ENCODE data around the gene ARSB. TPM values are rescaled to one million over a fixed set of nuclear protein-coding genes. Genes with fewer than 3 reads are reported as not detected.

Gene ARSB
- total RNA-seq, 1 donor: 32.7 TPM

DNA sequence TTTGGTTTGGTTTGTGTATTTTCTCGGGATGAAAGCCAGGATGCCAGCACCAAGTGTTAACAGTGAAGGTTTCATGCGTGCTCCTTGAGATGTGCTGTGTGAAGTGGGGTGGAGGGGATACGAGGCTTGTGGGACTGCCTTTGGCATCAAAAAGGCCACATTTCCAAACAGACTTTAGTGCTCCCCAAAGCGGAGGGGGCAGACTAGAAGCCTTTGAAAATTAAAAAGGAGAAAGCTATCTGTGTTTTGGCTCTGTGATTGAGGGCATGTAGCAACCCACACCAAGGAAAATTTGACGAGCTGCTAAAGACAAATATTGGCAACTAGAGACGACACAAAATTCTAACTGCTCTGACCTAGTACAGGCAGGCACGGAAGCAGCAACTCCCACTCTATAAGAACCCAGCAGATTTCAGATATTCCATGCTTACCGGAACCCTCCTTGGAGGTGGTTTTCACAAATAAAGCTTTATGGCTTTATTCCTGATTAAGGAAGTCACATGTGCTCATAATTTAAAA lies 154.5 kb downstream of the ARSB start:
- no peak overlapping the region for H3K4me3 ChIP-seq (ENCODE audit: low read depth, low read length)
- TF ChIP-seq CTCF (IDR thresholded peaks at IDR 0.05; ENCODE audit: insufficient read depth, low read length): no peak
- DNase-seq (ENCODE audit: low read depth): no peak

DNA sequence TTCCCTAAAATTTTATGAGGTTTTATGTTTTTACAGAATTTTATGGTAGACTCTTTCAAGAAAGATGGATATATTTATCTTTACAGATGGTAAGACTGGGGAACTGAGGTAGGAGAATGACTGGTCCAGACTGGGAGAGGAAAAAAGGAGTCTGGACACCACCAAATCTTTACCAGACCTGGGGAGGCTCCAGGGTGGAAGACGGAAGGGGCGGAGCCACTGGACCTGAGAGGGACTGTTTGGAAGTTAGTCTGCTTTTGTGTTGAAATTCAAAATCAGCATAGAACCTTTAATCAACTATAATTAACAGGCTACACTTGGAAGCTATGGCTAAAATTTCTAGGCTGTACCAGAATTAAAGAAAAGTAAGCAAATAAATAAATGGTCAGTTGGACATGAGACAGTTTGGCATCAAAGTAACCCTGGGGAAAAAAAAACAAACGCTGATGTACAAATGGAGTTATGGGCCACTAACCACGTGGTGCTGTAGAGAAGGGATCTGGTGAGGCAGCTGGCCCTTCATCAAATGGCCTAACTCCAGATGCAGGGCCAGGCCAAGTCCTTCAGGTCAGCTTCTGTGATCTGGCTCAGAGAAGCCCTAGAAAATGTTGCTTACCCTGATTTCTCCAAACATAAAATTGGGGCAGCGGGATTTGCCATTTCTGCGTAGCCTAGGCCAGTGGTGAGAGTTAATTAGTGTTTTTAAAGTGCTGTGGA lies 155.1 kb downstream of the ARSB start:
- no peak overlapping the region for H3K4me3 ChIP-seq (ENCODE audit: low read depth, low read length)
- DNase-seq (ENCODE audit: low read depth): peak; percentile 76
- no peak for TF ChIP-seq CTCF (IDR thresholded peaks at IDR 0.05; ENCODE audit: insufficient read depth, low read length)

GRCh38 chr5:78827725-78828124 lies 157.4 kb downstream of the ARSB start:
- H3K4me3 ChIP-seq (ENCODE audit: low read depth, low read length): no peak overlapping the region
- DNase-seq (ENCODE audit: low read depth): no peak
- no peak for TF ChIP-seq CTCF (IDR thresholded peaks at IDR 0.05; ENCODE audit: insufficient read depth, low read length)

DNA sequence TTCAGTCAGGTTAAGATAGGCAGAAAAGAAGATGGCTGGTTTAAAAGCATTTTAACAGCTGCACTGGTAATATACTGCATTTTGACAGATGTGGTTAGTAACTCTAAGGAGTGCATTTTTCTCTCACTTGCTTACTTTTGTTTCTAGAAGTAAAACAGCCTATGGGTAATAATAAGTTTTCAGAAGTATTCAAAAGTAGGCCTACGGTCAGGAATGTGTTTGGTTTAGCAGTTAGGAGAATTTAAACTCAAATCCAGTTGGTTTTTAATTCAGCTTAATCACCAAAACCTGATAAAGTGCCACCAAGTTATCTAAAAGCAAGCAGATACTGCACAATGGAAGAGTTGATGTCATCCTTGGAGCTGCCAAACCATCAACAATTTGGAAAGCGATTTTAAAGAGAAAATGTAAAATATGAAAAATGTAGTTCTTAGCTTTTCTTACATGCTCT lies 160.3 kb downstream of the ARSB start:
- no peak overlapping the region for H3K4me3 ChIP-seq (ENCODE audit: low read depth, low read length)
- TF ChIP-seq CTCF (IDR thresholded peaks at IDR 0.05; ENCODE audit: insufficient read depth, low read length): no peak
- DNase-seq (ENCODE audit: low read depth): peak; percentile 95

- no peak for DNase-seq (ENCODE audit: low read depth)
- no peak for TF ChIP-seq CTCF (IDR thresholded peaks at IDR 0.05; ENCODE audit: insufficient read depth, low read length)
These were observed 161.9 kb downstream of the ARSB start for GRCh38 chr5:78823196-78823595.

DNA sequence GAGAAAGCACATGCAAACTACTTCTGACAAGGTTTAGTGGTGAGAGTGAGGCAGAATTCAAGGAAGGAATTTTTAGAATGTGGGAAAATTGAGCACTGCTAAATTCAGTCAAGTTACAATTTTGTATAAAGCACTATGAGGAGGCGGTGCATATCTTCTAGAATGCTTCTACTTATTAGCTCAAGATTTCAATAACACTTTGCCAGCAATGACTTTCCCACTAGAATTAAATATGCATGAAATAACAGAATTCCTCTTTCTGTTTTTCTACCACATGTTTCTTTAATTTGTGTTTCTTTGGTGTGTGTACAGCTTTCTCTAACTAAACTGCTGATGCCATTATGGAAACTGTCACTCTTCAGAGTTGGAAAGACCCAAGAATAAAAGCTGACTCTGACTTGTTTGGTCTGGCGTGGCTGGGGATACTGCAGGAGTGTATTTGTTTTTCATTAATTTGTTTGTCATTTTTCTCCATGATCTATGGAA lies 163.5 kb downstream of the ARSB start:
- DNase-seq (ENCODE audit: low read depth): no peak
- no peak overlapping the region for H3K4me3 ChIP-seq (ENCODE audit: low read depth, low read length)
- TF ChIP-seq CTCF (IDR thresholded peaks at IDR 0.05; ENCODE audit: insufficient read depth, low read length): no peak

More at GRCh38 chr5:78823196-78823595, 161.9 kb downstream of the ARSB start:
- H3K4me3 ChIP-seq (ENCODE audit: low read depth, low read length): no peak overlapping the region
